Ramos (cell line): ENCODE results near the gene NUP50.

Experiments
- in situ Hi-C: fragments of 300-500 bp; cut with MboI; formaldehyde crosslinking; loops from one replicate; pipeline ENCODE4 v1.14.3; 2022; ENCODE audit warnings: low sequenced_read_pairs; ENCODE audit not compliant: unreplicated experiment

NUP50 gene

GRCh38 chr22:45163451-45164269, at the start of gene NUP50:
Gene NUP50 (plus strand): TSS chr22:45163925. CDS start chr22:45168178, 4,253 bp downstream.
- in situ Hi-C loops: no loop called here

GRCh38 chr22:45120440-45120839, 43.3 kb upstream of the NUP50 start:
- in situ Hi-C loops: no loop called here

GRCh38 chr22:45120931-45121330, 42.8 kb upstream of the NUP50 start:
- in situ Hi-C loops: no loop called here

- in situ Hi-C loops: no loop called here
Observed at GRCh38 chr22:45124176-45124847, 39.4 kb upstream of the NUP50 start.

GRCh38 chr22:45125188-45125587, 38.5 kb upstream of the NUP50 start:
- in situ Hi-C loops: no loop called here

- in situ Hi-C loops: no loop called here
Observed at GRCh38 chr22:45127866-45128265, 35.9 kb upstream of the NUP50 start.

- in situ Hi-C loops: no loop called here
Observed at GRCh38 chr22:45129703-45130524, 33.8 kb upstream of the NUP50 start.

GRCh38 chr22:45130891-45131290, 32.8 kb upstream of the NUP50 start:
- in situ Hi-C loops: no loop called here

- in situ Hi-C loops: no loop called here
Observed at GRCh38 chr22:45131749-45132148, 32.0 kb upstream of the NUP50 start.

- in situ Hi-C loops: no loop called here
Observed at GRCh38 chr22:45134313-45134712, 29.4 kb upstream of the NUP50 start.

GRCh38 chr22:45136594-45136993, 27.1 kb upstream of the NUP50 start:
- in situ Hi-C loops: no loop called here

GRCh38 chr22:45139693-45140092, 24.0 kb upstream of the NUP50 start:
- in situ Hi-C loops: no loop called here

GRCh38 chr22:45142376-45142775, 21.3 kb upstream of the NUP50 start:
- in situ Hi-C loops: no loop called here

- in situ Hi-C loops: no loop called here
Observed at GRCh38 chr22:45144916-45145315, 18.8 kb upstream of the NUP50 start.

- in situ Hi-C loops: no loop called here
Observed at GRCh38 chr22:45149671-45150070, 14.1 kb upstream of the NUP50 start.

GRCh38 chr22:45150139-45150538, 13.6 kb upstream of the NUP50 start:
- in situ Hi-C loops: no loop called here

- in situ Hi-C loops: no loop called here
Observed at GRCh38 chr22:45151503-45151902, 12.2 kb upstream of the NUP50 start.

- in situ Hi-C loops: no loop called here
Observed at GRCh38 chr22:45154383-45154782, 9.3 kb upstream of the NUP50 start.

- in situ Hi-C loops: no loop called here
Observed at GRCh38 chr22:45155050-45155840, 8.5 kb upstream of the NUP50 start.

- in situ Hi-C loops: no loop called here
Observed at GRCh38 chr22:45157907-45158306, 5.8 kb upstream of the NUP50 start.
